NCI-H1930 (cell line): Measurements from ENCODE around the gene CCDC74A.
"Not testable (repeated sequence)": the region's sequence is repeated elsewhere in the genome, so short reads cannot be mapped to it uniquely, and the experiment has no call there.

Experiments
- DNase-seq, 2 experiments: peaks; one replicate each; lab custom pipeline; 2025; lab: John Stamatoyannopoulos, UW

CCDC74A gene

GRCh38 chr2:131529864-131530445 lies 2.3 kb downstream of the CCDC74A start:
- DNase-seq = not testable (repeated sequence)

GRCh38 chr2:131530626-131531344 lies 3.1 kb downstream of the CCDC74A start:
- not testable (repeated sequence) for DNase-seq

GRCh38 chr2:131531547-131532185 lies 4.0 kb downstream of the CCDC74A start:
- DNase-seq = not testable (repeated sequence)

GRCh38 chr2:131532723-131533608 lies 5.3 kb downstream of the CCDC74A start:
- not testable (repeated sequence) for DNase-seq

- DNase-seq = not testable (repeated sequence)
Measured at GRCh38 chr2:131533609-131534316, 6.1 kb downstream of the CCDC74A start.

- DNase-seq = not testable (repeated sequence)
Measured at GRCh38 chr2:131534317-131534672, 6.6 kb downstream of the CCDC74A start.

- DNase-seq = not testable (repeated sequence)
Measured at GRCh38 chr2:131534965-131535364, 7.3 kb downstream of the CCDC74A start.

- no peak for DNase-seq
Measured at GRCh38 chr2:131535526-131535925, 7.8 kb downstream of the CCDC74A start.

GRCh38 chr2:131535951-131536826 lies 8.5 kb downstream of the CCDC74A start:
- not testable (repeated sequence) for DNase-seq

GRCh38 chr2:131536841-131537240 lies 9.2 kb downstream of the CCDC74A start:
- DNase-seq = not testable (repeated sequence)

GRCh38 chr2:131538856-131539255 lies 11.2 kb downstream of the CCDC74A start:
- not testable (repeated sequence) for DNase-seq

- no peak for DNase-seq
Measured at GRCh38 chr2:131542438-131543384, 15.0 kb downstream of the CCDC74A start.

GRCh38 chr2:131543385-131543891 lies 15.8 kb downstream of the CCDC74A start:
- DNase-seq = no peak

GRCh38 chr2:131544006-131544812 lies 16.5 kb downstream of the CCDC74A start:
- DNase-seq = not testable (repeated sequence)

- not testable (repeated sequence) for DNase-seq
Measured at GRCh38 chr2:131544813-131545165, 17.1 kb downstream of the CCDC74A start.

GRCh38 chr2:131552871-131553270 lies 25.2 kb downstream of the CCDC74A start:
- DNase-seq = no peak

GRCh38 chr2:131556998-131557397 lies 29.3 kb downstream of the CCDC74A start:
- DNase-seq = no peak
